Endothelial cell of hepatic sinusoid (primary cell): ENCODE results near the gene ATG16L2.

Source experiments
- in situ Hi-C: cut with HindIII; loops from 2 replicates; pipeline ENCODE4 v1.10.0; 2017; ENCODE audit warnings: low sequenced_read_pairs

Gene ATG16L2

DNA sequence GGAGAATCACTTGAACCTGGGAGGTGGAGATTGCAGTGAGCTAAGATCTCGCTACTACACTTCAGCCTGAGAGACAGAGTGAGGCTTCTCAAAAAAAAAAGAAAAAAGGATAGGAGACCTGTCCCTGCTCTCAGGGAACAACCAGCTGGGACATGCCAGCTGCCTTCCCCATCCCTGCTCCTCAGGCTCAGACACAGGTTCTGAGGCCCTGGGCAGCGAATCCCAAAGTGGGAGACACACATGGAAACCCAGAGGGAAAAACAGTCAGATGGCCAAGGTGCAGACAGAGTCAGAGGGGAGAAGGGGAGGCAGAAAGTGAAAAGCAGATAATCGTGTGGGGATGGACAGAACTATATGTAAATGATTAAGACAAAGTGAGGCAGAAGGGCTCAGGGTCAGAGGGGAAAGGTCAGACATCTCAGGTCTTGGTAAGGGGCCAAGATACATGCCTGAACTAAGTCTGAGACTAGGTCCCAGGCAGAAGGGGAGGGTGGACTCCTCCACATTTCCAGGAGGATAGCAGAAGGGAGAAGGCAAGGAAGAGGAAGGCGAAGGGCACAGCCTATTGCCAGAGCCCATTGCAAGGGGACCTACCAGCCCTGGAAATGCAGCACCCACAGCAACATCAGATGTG lies 34.6 kb upstream of the ATG16L2 start:
- in situ Hi-C loops: no loop called here

GRCh38 chr11:72780296-72781062 lies 33.7 kb upstream of the ATG16L2 start:
- in situ Hi-C loops: no loop called here

DNA sequence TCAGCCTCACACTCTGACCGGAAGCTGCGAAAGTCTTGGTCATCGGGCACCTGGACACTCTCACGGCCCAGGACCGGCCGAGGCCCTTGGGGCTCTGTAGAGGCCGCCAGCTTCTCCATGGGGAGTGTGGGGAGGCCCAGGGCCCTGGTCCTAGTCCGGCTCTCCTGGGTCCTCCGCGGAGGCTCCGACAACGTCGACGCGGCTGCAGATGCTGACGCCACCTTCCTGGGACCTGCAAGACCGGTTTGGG lies 33.2 kb upstream of the ATG16L2 start:
- in situ Hi-C loops: no loop called here

GRCh38 chr11:72781313-72782080 lies 32.7 kb upstream of the ATG16L2 start:
- in situ Hi-C loops: no loop called here

DNA sequence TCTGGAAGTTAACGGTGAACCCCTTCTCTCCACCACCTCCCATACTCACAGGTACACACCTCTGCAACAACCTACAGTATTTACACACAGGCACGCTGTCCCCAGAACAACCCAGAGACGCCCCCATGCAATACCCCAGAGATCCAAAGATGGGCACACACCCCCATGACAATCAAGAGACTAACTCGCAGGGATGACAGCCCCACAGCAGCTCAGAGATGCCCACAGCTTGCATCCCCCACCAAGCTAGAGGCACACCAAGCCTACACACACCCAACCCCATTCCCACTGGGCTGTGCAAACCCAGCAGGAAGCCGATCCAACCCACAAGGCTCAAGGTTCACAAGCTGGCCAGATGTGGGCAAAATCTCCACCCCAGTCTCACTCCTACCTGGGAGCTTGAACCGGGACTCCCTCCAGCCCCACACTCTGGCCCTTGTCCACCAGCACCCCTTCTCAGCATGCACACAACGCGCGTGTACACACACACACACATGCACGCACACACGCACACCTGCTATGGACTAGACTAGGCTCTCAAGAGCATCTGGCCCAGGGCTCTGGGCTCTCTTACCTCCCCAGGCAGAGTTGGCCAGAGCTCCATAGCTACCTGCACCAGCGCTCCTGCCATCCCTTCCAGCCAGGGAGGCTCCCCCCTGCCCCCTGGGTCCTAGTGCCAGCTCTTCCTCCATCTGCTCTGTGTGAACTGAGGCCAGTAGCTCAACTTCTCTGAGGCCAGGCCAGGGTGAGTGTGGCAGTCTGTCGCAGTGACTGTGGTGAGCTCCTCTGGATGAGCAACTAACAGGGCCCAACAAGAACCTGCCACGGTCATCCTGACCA lies 31.9 kb upstream of the ATG16L2 start:
- in situ Hi-C loops: no loop called here

GRCh38 chr11:72783144-72783905 lies 30.9 kb upstream of the ATG16L2 start:
- in situ Hi-C loops: no loop called here

DNA sequence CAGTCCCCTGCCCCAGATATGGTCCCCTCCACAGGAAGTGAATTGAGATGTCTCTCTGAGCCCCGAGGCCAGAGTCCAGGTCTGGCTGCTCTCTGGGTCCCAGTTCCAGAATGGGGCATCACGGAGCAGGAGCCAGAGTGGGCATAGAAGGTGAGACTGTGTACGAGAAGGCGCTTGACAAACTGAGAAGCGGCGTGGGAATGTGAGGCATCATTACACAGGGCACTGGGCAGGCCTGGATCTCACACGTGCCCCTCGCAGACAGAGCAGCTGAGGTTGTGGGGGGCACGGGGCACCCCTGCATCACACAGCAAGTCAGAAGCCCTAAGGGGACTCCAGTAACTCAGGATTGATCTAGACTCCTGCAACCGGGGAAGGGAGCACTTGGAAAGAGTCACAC lies 29.5 kb upstream of the ATG16L2 start:
- in situ Hi-C loops: no loop called here

GRCh38 chr11:72786305-72787215 lies 27.7 kb upstream of the ATG16L2 start:
- in situ Hi-C loops: no loop called here

- in situ Hi-C loops: no loop called here
These were observed 26.8 kb upstream of the ATG16L2 start for GRCh38 chr11:72787216-72788104.

- in situ Hi-C loops: no loop called here
These were observed 26.0 kb upstream of the ATG16L2 start for GRCh38 chr11:72788241-72788640.

- in situ Hi-C loops: loop anchor here (10.0 kb wide), 1 partner anchor 135 kb away; no protein-coding TSS in a partner anchor
These were observed 24.6 kb upstream of the ATG16L2 start for GRCh38 chr11:72789493-72790131.

DNA sequence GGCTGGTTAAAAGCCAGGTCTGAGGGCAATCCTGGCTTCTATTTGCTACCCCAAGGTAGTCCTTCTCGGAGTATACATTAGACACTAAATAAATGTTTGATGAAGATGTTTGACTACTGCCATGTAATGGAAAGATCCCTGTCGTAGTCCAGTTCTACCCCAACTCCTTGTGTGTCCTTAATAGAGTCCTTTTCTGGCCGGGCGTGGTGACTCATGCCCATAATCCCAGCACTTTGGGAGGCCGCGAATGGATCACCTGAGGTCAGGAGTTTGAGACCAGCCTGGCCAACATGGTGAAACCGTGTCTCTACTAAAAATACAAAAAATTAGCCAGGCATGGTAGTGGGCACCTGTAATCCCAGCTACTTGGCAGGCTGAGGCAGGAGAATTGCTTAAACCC lies 23.0 kb upstream of the ATG16L2 start:
- in situ Hi-C loops: loop anchor here (10.0 kb wide), 1 partner anchor 136 kb away; no protein-coding TSS in a partner anchor

DNA sequence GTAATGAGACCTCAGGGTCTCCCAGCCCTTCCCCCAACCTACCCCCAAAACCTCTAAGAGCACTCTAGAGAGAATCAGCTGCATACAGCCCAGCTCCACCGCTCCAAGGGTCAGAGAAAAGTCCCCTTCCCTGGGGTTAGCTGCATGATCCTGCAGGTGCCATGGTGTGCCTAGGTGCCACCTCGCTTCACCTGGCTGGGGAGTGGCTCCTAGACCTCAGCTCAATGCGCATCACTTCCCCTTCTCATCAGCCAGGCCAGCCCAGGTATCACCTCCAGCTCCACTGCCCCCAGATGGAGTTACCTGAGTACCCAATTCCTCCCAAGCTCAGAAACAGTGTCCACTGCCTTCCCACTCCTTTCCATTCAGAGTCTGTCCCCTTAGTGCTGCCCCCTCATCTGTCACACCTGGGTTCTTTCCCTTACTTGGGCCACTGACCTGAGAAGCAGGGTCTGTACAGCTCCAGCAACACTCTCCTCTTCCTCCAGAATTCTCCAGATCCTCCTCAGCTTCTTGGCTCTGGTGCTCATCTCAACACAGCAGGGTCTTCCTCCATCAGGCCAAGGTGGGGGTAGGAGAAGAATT lies 21.7 kb upstream of the ATG16L2 start:
- in situ Hi-C loops: loop anchor here (10.0 kb wide), 1 partner anchor 138 kb away; no protein-coding TSS in a partner anchor

DNA sequence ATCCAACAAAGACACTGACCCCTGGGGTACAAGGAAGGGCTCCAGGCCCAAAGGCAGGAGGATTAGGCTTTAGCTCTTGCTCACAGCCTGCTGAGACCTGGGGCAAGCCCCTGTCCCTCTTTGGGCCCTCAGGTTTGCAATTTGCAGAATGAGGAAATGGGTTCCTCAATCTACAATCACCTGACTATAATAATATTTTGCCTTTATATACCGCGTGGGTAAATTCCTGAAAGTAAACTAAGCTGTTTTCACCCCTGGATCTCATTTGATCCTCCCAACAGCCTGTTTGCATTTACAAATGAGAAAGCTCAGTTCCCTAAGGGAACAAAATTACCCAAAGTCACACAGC lies 21.2 kb upstream of the ATG16L2 start:
- in situ Hi-C loops: loop anchor here (10.0 kb wide), 1 partner anchor 138 kb away; no protein-coding TSS in a partner anchor

DNA sequence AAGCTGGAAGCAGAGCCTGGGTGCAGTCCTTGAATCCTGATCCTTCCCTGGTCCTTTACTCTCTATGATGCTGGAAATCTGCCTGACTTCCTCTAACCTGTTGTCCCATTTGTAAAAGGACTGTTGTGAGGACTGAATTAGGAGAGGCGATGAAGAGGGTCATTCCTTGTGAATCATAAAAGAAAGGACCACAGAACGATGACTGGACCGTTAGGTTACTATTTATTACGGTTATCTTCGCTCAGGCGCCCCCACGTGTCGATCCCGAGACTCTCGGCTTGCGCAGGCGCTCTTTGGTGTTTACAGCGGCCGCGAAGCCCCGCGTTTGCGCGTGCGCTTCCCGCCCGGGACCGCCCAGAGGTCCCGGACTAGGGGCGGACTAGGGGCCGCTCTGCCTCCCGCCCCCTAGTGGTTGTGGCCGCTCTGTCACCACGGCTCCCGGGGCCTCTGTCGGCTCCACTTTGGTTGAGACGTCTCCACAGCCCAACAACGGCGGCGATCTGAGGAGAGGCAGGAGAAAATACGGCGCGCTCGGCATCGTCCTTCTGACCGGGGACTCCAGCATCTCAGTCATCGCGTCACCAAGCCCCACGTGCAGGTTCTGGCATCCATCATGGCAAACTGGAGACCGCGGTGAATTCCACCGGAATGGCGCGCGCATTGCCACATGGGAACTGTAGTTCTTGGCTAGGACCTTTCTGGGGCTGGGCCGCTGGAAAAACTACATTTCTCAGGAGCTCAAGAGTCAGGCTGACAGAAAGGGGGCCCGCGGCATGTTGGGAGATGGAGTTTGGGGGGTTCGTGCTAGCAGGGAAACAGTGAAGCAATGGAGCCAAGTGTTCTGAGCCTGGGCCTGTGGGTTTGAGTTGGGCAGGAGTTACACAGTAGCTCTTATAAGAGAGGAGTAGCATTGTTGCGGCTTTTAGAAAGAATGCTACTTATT lies 20.5 kb upstream of the ATG16L2 start, which contains the start of gene STARD10:
Gene STARD10 (minus strand): TSS at position 623 of the 943 bp plus-strand sequence. CDS start 12,866 bp downstream, outside the sequence.
- in situ Hi-C loops: loop anchor here (10.0 kb wide), 1 partner anchor 139 kb away; no protein-coding TSS in a partner anchor

DNA sequence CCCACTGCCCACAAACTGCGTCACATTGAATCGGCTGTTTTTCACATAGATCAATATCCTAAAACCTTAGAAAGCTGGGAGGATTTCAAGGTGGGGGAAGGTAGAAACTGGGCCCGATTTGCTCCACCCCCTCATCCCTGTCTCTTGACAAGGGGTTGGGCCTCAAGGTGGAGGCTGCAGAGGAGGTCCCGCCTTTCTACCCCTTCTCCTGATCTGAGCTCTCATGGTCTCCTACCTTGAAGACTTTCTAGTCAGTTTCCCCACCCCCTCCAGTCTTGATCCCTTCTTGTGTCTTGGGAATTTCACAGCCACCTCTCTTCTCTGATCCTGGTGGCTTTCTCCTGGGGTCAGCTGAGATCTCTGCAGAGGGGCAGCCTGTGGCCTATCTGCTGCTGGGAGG lies 15.8 kb upstream of the ATG16L2 start:
- in situ Hi-C loops: loop anchor here (10.0 kb wide), 1 partner anchor 144 kb away; no protein-coding TSS in a partner anchor
